ENCODE measurements around the gene LRFN3.
A peak's percentile ranks its signal among the peaks of the same experiment; 100 is the strongest.
"Not testable (repeated sequence)": the region's sequence is repeated elsewhere in the genome, so short reads cannot be mapped to it uniquely, and the experiment has no call there.

Gene LRFN3

GRCh38 chr19:35977446-35978222 lies 41.5 kb downstream of the LRFN3 start:
- no peak for DNase-seq (ENCODE audit: low spot score)

GRCh38 chr19:35978271-35978670 lies 42.1 kb downstream of the LRFN3 start:
- no peak for DNase-seq (ENCODE audit: low spot score)

DNA sequence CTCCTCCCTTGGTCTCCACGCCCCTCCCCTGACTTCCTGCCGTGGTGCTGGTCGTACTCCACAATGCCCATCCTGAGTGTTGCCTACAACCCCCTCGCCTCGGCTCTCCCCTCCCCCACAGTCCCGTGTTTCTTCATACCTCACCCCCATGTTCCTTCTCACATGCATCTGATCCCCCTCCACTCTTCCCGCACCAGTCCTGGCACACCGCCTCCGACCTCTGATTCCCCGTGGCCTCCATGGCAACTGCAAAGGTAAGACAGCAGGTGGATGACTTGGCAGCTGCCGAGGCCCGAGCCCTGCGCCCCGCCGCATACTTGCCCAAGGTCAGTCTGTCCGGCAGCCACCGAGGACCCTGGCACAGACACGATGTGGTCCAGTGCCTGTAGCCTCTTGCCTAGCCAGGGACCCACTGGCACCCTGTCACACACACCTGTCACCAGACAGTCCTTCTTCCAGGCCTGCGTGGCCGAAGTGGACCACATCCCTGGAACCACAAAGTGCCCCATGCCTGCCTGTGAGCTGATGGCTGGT lies 42.7 kb downstream of the LRFN3 start:
- DNase-seq (ENCODE audit: low spot score): no peak

DNA sequence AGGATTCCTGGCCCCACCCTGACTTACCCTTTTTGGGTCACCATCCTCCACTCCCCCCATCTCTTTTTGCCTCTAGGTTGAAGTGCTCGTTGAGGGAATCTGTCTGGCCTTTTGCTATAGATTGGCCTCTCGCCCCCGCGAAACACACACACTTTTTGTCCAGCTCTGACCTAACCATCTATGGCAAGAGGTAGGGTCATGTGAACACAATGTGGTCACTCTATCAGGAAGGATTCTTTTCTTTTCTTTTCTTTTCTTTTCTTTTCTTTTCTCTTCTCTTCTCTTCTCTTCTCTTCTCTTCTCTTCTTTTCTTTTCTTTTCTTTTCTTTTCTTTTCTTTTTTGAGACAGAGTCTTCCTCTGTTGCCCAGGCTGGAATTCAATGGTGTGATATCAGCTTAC lies 44.8 kb downstream of the LRFN3 start:
- not testable (repeated sequence) for DNase-seq (ENCODE audit: low spot score)

DNA sequence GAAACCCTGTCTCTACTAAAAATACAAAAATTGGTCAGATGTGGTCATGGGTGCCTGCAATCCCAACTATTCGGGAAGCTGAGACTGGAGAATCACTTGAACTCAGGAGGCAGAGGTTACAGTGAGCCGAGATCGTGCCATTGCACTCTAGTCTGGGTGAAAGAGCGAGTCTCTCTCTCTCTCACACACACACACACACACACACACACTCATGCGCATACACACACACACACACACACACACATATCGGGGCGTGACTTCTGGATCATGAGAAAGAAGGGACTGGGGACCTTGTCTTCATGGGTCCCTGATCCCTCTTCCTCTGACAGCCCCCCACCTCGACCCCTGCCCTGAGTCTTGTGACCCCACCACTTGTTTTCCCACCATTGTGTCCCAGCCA lies 47.0 kb downstream of the LRFN3 start:
- DNase-seq (ENCODE audit: low spot score): no peak

GRCh38 chr19:35986111-35986510 lies 49.9 kb downstream of the LRFN3 start:
- DNase-seq (ENCODE audit: low spot score): no peak

DNA sequence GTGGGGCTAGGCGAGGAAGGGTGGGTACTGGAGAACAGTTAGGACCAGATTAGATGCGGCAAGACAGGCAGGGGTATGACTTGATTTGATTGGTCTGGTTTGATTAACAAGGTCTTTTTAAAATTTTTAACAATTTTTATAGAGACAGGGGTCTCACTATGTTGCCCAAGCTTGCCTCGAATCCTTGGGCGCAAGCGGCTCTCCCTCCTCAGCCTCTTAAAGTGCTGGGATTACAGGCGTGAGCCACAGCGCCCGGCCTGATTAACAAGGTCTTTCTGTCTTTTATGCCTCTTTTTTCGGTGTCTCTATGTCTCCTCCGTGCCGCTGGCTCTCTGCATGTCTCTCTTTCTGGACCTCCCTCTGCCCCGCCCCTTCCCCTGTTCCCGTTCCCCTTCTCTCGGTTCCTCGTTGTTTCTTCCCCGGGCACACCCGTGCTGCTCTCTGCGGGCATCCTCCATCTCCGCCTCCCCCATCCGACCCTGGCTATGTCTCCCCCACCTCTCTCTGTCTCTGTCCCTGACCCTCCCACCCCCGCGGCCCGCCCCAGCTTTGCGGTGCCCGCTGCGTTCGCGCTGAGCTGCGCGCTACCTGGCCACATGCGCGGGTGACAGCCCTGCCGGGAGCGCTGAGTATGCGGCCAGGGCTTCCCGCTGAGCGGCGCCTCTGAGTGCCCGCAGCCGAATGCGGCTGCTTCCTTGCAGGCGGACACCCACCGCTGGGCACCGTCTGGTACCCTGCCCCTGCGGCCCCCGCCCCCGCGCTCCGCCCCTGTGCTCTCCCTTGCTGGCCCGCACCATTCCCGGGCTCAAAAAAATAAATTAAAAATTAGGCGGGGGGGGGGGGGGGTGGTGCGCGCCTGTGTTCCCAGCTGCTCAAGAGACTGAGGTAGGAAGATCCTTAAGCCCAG lies 50.7 kb downstream of the LRFN3 start:
- DNase-seq (ENCODE audit: low spot score): no peak

DNA sequence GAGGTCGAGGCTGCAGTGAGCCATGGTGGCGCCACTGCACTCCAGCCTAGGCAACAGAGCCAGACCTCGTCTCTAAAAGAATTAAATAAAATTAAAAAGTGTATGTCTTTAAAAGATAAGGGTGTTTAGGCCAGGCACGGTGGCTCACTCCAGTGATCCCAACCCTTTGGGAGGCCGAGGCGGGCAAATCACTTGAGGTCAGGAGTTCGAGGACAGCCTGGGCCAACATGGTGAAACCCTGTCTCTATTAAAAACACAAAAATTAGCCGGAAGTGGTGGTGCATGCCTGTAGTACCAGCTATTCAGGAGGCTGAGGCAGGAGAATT lies 51.4 kb downstream of the LRFN3 start:
- DNase-seq (ENCODE audit: low spot score): no peak

DNA sequence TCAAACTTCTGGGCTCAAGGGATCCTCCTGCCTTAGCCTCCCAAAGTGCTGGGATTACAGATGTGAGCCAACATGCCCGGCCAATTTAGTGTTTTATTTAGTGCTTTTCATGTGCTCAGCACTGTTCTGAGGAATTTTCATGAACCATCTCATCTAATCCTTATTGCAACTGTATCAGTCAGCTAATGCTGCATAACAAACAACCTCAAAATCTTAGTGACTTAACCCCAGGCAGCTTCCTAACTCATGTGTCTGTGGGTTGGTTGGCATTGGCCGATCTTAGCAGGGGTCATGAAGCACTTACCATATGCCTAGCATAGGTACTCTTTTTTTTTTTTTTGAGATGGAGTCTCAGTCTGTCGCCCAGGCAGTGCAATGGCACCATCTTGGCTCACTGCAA lies 52.6 kb downstream of the LRFN3 start:
- DNase-seq (ENCODE audit: low spot score): no peak

DNA sequence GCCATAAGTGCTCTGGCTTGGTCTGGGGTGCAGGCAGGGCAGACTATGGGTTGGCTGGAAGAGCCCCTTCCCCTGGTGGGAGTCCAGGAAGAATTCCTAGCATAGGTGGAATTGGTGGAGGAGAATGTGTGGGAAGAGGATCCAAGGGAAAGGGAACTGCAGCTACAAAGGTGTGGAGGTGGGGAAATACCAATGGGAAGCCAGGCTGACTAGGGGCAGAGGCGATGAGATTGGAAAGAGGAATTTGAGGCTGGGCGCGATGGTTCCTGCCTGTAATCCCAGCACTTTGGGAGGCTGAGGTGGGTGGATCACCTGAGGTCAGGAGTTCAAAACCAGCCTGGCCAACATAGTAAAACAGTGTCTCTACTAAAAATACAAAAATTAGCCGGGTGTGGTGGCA lies 54.0 kb downstream of the LRFN3 start:
- no peak for DNase-seq (ENCODE audit: low spot score)

GRCh38 chr19:35990771-35991730 lies 54.9 kb downstream of the LRFN3 start:
- DNase-seq (ENCODE audit: low spot score): no peak

DNA sequence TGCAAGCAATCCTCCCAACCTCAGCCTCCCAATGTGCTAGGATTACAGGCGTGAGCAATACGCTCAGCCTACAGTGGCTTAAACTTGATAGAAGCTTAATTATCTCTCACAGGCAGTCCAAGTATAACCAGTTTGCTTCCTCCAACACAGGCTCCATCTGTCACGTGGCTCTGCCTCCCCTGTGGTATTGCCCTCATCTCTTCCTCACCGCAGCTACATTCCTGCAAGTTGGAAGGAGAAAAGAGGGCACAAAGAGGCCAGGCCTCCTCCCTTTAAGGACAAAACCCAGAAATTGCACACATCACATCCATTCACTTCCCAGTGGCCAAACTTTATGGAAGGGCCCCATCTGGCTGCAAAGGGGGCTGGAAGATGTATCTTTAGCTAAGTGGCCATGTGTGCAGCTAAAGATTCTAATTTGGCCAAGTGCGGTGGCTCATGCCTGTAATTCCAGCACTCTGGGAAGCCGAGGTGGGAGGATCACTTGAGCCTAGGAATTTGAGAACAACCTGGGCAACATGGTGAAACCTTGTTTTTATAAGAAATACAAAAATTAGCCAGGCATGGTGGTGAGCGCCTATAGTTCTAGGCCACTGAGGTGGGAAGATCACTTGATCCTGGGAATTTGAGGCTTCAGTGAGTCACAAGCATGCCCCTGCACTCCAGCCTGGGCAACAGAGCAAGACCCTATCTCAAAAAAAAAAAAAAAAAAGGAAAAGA lies 55.7 kb downstream of the LRFN3 start:
- peak; percentile 31 for DNase-seq (ENCODE audit: low spot score)

DNA sequence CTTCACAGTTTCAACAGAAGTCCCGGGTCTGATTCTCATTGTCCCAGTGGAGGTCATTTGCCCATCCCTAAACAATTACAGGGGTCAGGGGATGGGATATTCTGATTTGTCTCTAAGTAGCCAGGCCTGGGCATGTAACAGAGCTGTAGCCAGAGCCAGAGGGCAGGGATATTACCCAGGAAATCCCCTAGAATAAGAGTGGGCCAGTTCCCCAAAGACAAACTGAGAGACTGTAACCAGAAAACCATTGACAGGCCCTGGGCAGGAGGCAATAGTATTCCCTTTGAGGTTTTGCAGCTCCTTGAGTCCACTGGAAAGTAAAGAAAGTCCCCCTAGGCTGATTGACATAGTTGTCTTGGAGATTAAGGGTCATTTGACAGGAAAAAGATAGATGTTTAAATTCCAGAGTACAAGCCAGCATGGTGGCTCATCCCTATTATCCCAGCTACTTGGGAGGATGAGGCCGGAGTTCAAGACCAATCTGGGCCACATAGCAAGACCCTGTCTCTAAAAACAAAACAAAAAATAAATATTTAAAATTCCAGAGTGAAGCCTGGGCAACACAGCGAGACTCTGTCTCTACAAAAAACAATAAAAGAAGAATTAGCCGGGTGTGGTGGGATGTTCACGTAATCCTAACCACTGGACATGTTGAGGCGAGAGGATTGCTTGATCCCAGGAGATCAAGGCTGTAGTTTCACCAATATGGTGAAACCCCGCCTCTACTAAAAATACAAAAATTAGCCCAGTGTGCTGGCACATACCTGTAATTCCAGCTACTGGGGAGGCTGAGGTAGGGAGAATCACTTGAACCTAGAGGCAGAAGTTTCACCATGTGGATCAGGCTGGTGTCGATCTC lies 57.0 kb downstream of the LRFN3 start:
- no peak for DNase-seq (ENCODE audit: low spot score)

DNA sequence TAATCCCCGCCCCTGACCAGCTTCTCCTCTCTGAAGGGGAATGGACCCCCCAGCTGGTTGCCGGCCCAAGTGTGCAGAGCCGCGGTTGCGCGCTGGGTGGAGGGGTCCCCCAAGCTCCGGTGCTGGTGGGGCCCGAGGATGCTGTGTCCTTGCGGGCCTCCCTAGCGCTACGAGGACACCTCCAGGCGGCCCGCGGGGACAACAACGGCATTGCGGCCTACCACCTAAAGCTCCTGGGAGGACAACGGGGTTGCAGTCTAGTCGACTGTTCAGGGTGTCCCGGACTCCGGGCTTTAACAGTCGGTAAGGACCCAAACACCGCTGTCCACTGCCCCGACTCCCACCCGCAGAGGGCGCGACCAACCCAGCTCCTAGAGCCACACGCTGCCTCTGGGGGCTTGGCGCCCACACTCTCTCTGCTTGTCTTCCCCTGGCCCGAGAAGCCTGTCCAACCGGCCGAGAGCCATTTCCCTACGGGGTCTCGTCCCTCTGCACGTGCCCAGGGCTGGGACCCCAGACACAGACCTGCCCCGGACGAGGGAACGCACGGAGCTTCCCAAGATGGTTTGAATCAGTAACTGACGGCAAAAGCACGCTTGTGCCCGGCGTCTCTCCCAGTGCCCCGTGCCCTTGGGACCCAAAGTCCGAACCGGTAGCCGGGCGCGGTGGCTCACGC lies 57.9 kb downstream of the LRFN3 start:
- DNase-seq (ENCODE audit: low spot score): no peak

Measured in AG08395 (cell line).